NT2/D1 (cell line): ENCODE measurements around the gene RFT1.

Source experiments
- DNase-seq: peaks from one replicate; pipeline ENCODE4 v3.0.0-alpha.2; 2011; ENCODE audit warnings: low read depth, low spot score
- H3K27me3 ChIP-seq: 2 replicates; pipeline ENCODE4 v1.6.0; 2011; ENCODE audit warnings: mild to moderate bottlenecking; ENCODE audit not compliant: insufficient read length, insufficient read depth
- H3K36me3 ChIP-seq: 2 replicates; pipeline ENCODE4 v1.6.1; 2011; ENCODE audit warnings: mild to moderate bottlenecking, low read length, mixed read lengths; ENCODE audit not compliant: insufficient read depth, insufficient read length
- H3K4me1 ChIP-seq: 2 replicates; pipeline ENCODE4 v1.5.1; 2011; ENCODE audit not compliant: insufficient read depth, insufficient read length
- H3K4me3 ChIP-seq: 2 replicates; pipeline ENCODE4 v1.5.1; 2011; ENCODE audit warnings: low read depth; ENCODE audit not compliant: insufficient read length
- H3K9ac ChIP-seq: 2 replicates; pipeline ENCODE4 v1.6.0; 2011; ENCODE audit warnings: low read depth; ENCODE audit not compliant: insufficient read length
- H3K9me3 ChIP-seq: 2 replicates; pipeline ENCODE4 v1.5.1; 2011; ENCODE audit warnings: mild to moderate bottlenecking, low read length; ENCODE audit not compliant: insufficient read depth
- SUZ12 ChIP-seq: IDR thresholded peaks from 2 replicates; pipeline ENCODE4 v1.6.1; 2011; ENCODE audit not compliant: insufficient read length, insufficient read depth; ENCODE audit errors: extremely low read depth
- YY1 ChIP-seq: IDR thresholded peaks from 2 replicates; pipeline ENCODE4 v1.6.1; 2011; ENCODE audit not compliant: insufficient read length, insufficient read depth
- ZNF274 ChIP-seq: IDR thresholded peaks from 2 replicates; pipeline ENCODE4 v1.6.1; 2011; ENCODE audit warnings: mild to moderate bottlenecking, low read depth, low read length

Gene RFT1

GRCh38 chr3:53144862-53145712 is 14.9 kb upstream of the RFT1 start:
- H3K4me1 ChIP-seq: peaks cover 15% of the 10 kb centered on the region
- H3K9me3 ChIP-seq: no peaks in the 10 kb centered on the region
- no peak overlapping the region for H3K4me3 ChIP-seq
- no peak overlapping the region for H3K9ac ChIP-seq
- H3K27me3 ChIP-seq: no peaks in the 10 kb centered on the region
- no peak for TF ChIP-seq YY1
- no peak for TF ChIP-seq ZNF274
- TF ChIP-seq SUZ12: no peak
- DNase-seq: no peak
- H3K36me3 ChIP-seq: no peaks in the 10 kb centered on the region

GRCh38 chr3:53144446-53144845 is 14.2 kb upstream of the RFT1 start:
- Histone ChIP-seq H3K27me3 (no peaks in the 10 kb centered on the region), H3K4me3 (no peak overlapping the region), H3K9me3 (no peaks in the 10 kb centered on the region), H3K9ac (no peak overlapping the region), H3K36me3 (no peaks in the 10 kb centered on the region), H3K4me1 (peaks cover 15% of the 10 kb centered on the region)
- DNase-seq: no peak
- TF ChIP-seq ZNF274 (no peak), YY1 (no peak)

DNA sequence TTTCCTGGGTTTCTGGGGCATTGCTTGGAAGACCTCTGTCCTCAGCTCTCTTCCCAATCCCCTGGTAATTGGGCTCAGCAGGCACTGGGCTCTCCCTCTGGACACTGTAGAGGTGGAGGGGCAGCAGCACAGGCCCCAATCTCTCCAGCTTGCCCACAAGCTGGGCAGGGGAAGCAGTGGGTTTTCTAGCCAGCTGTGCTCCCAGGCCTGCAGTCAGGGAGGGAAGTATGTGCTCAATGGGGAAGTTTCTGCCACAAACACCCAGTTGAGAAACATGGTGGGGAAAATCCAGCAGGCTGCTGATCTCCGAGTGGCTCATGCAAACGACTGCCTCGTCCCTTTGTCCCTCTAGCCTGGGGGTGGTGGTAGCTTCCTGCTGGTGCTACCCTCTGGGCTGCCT is 12.8 kb upstream of the RFT1 start:
- H3K4me1 ChIP-seq: peaks cover 17% of the 10 kb centered on the region
- H3K36me3 ChIP-seq: no peaks in the 10 kb centered on the region
- H3K4me3 ChIP-seq: no peak overlapping the region
- no peaks in the 10 kb centered on the region for H3K9me3 ChIP-seq
- no peak for DNase-seq
- no peak for TF ChIP-seq SUZ12
- no peak for TF ChIP-seq YY1
- no peak for TF ChIP-seq ZNF274
- no peak overlapping the region for H3K9ac ChIP-seq
- H3K27me3 ChIP-seq: no peaks in the 10 kb centered on the region

DNA sequence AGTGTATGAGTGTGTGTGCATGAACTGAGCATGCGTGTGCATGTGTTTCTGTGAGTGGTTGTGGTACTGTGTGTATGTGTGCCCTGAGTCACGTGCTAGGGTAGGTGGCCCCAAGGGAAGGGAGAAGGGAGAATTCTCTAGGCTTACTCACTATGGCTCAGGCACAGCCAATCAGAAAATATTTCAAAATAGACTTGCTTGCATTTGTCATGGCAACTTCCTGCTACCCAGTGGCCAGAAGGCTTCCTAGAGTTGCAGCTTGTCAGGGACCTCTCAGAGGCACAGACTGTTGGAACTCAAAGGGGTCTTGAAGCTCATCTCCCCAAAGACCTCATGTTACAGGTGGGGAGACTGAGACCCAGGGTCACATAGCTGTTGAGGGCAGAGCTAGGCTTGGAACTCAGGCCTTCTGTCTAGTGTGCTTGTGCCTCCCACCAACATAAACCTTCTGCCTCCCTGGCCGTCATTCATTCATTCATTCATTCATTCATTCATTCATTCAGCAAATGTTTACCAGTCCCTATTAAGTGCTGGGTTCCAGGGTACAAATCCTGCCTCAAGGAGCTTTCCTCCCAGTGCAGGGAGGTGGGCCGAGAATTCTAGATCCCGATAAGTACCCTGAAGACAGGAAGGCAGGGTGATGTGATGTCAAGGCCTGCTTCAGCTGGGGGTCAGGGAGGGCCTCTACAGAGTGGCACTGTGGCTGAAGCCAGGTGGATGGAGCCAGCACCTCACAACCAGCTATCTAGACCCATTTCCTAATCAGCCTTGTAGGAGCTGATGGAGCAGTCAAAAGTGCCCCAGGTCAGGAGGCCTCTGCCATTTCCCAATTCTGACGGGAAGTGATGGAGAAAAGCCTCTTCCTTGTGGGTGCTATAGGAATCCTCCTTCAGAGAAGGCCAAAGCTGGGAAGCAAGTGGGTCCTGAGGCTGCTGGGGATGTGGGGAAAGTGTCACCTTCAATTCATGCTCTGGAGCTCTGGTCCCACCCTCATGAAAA is 10.9 kb upstream of the RFT1 start:
- TF ChIP-seq SUZ12 (no peak), ZNF274 (no peak), YY1 (no peak)
- Histone ChIP-seq H3K27me3 (no peaks in the 10 kb centered on the region), H3K9ac (no peak overlapping the region), H3K4me1 (peaks cover 13% of the 10 kb centered on the region), H3K36me3 (no peaks in the 10 kb centered on the region), H3K9me3 (no peaks in the 10 kb centered on the region), H3K4me3 (no peak overlapping the region)
- no peak for DNase-seq

DNA sequence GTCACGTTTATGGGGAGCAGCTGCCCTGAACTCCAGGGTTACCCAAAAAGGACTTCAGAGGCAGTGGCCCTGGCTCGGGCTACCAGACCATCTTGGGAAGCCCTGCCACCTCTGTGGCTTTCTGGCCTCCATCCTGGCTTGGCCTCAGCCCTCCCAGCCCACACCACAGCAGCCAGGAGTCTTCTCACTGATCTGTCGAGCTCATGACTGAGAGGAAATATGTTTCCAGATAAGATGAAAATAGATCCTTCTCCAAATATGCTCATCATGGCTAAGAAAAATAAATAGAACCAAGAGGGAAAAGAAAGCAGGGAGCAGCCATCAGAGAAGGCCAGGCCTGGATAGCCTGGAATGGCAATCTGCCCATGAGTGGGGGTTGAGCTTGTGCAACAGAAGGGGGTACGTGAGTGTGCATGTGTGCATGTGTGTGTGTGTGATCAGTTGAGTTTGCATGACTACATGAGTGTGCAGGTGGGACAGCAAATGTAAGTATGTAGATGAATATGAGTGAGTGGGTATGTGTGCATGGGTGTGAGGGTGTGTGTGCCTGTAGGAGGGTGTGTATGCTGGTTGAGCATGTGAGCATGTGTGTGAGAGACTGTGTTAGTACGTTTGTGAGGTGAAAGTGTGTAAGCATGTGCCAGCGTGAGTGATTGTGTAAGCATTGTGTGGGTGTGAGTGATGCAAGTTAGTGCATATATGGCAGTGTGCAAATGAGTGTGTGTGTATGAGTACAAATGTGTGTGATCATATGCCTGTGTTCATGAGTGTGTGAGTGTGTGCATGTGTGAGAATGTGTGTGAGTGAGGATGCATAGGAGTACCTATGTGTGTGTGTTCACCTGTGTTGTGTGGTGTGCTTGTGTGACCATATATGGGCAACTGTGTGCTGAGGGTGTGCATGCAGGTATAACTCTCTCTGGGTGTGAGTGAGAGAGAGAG is 9.9 kb upstream of the RFT1 start:
- TF ChIP-seq YY1 (no peak), ZNF274 (no peak), SUZ12 (no peak)
- Histone ChIP-seq H3K9me3 (no peaks in the 10 kb centered on the region), H3K9ac (no peak overlapping the region), H3K27me3 (no peaks in the 10 kb centered on the region), H3K4me3 (no peak overlapping the region), H3K36me3 (no peaks in the 10 kb centered on the region), H3K4me1 (peaks cover 13% of the 10 kb centered on the region)
- DNase-seq: no peak

- Histone ChIP-seq H3K9me3 (no peaks in the 10 kb centered on the region), H3K4me3 (no peak overlapping the region), H3K27me3 (no peaks in the 10 kb centered on the region), H3K36me3 (no peaks in the 10 kb centered on the region), H3K9ac (no peak overlapping the region), H3K4me1 (peaks cover 12% of the 10 kb centered on the region)
- TF ChIP-seq SUZ12 (no peak), YY1 (no peak), ZNF274 (no peak)
- no peak for DNase-seq
These were observed 7.7 kb upstream of the RFT1 start for GRCh38 chr3:53137835-53138446.
